HCT116 (cell line): Measurements from ENCODE around the gene ATAD1. TPM values are rescaled to one million over a fixed set of nuclear protein-coding genes. Genes with fewer than 3 reads are reported as not detected.

Source experiments
- ATAC-seq: fragments of 200-7000 bp; cut with Tn5 transposase; 2 replicates; pipeline ENCODE4 v1.9.1; 2020; ENCODE audit warnings: mild to moderate bottlenecking, moderate library complexity
- BruUV-seq: library from RNA; stranded (reverse); fragments of 400-500 nt; replicated peaks from 2 replicates; lab custom pipeline; 2021; lab: Mats Ljungman, UMichigan
- CTCF ChIA-PET: fragments of 300-600 bp; sonication (Branson Sonifier 250); formaldehyde crosslinking; loops from one replicate; lab custom pipeline; 2021; ENCODE audit warnings: antibody characterized with exemption; lab: Charles Lee
- POLR2A ChIA-PET: fragments of 300-600, 350-600 bp; sonication (Branson Sonifier 250); formaldehyde crosslinking; loops from one replicate; lab custom pipeline; 2021; ENCODE audit warnings: antibody characterized with exemption; lab: Charles Lee
- RAD21 ChIA-PET, 2 experiments: fragments of 300-600 bp; sonication (Branson Sonifier 250); formaldehyde crosslinking; loops; one replicate each; lab custom pipeline; 2023; ENCODE audit warnings: low total read pairs in 2 of 2; ENCODE audit not compliant: uncharacterized antibody in 2 of 2, unreplicated experiment in 2 of 2, low non-redundant PET in 1 of 2; lab: Charles Lee
- DNase-seq: peaks from one replicate; pipeline ENCODE4 v3.0.0-alpha.2; 2010; ENCODE audit warnings: low read depth, low spot score
- H2AFZ ChIP-seq: fragments of 200-600 bp; shearing (Covaris generic), sonication (generic); 2 replicates; pipeline ENCODE4 v1.6.1; 2017; ENCODE audit warnings: low read depth, mixed run types, mixed read lengths, antibody characterized with exemption, low read length; ENCODE audit not compliant: poor library complexity, severe bottlenecking
- H3K27ac ChIP-seq: 2 replicates; pipeline ENCODE4 v1.5.1; 2012; ENCODE audit warnings: low read depth, low read length
- H3K27me3 ChIP-seq: fragments of 200-600 bp; sonication (generic); 2 replicates; pipeline ENCODE4 v1.6.1; 2016; ENCODE audit warnings: mixed run types, low read length, mixed read lengths; ENCODE audit not compliant: insufficient read depth
- H3K36me3 ChIP-seq, 2 experiments: fragments of 200-500 bp in 1 of 2; fragments of 200-600 bp in 1 of 2; sonication (Bioruptor generic) in 1 of 2; sonication (generic) in 1 of 2; 2 replicates each; pipeline versions ENCODE4 v1.5.1 to v1.6.1; 2014 to 2016; ENCODE audit warnings: low read length in 2 of 2, inconsistent platforms in 1 of 2, mixed read lengths in 1 of 2, mixed run types in 1 of 2; ENCODE audit not compliant: insufficient read depth in 2 of 2, control insufficient read depth in 1 of 2
- H3K4me1 ChIP-seq, 2 experiments: fragments of 200-600 bp in 1 of 2; sonication (generic) in 1 of 2; 2 replicates each; pipeline versions ENCODE4 v1.5.1 to v1.6.1; 2012 to 2017; ENCODE audit warnings: low read length in 2 of 2, inconsistent platforms in 1 of 2, mild to moderate bottlenecking in 1 of 2, mixed read lengths in 1 of 2, mixed run types in 1 of 2, moderate library complexity in 1 of 2; ENCODE audit not compliant: insufficient read depth in 2 of 2, control insufficient read depth in 1 of 2
- H3K4me2 ChIP-seq: fragments of 200-600 bp; sonication (generic); 2 replicates; pipeline ENCODE4 v1.6.1; 2017; ENCODE audit warnings: mixed run types, low read length, mixed read lengths
- H3K4me3 ChIP-seq, 2 experiments: fragments of 200-600 bp in 1 of 2; sonication (generic) in 1 of 2; replicated peaks in 1 of 2; 2 replicates each; pipeline ENCODE4 v1.5.1; 2011 to 2016; ENCODE audit warnings: low read length in 2 of 2, control low read depth in 1 of 2, low read depth in 1 of 2, mild to moderate bottlenecking in 1 of 2, mixed read lengths in 1 of 2, mixed run types in 1 of 2
- H3K79me2 ChIP-seq: fragments of 200-600 bp; sonication (generic); 2 replicates; pipeline ENCODE4 v1.6.1; 2017; ENCODE audit warnings: mild to moderate bottlenecking, mixed run types, low read length, moderate library complexity, mixed read lengths; ENCODE audit not compliant: insufficient read depth
- H3K9ac ChIP-seq: fragments of 200-600 bp; sonication (generic); 2 replicates; pipeline ENCODE4 v1.6.1; 2016; ENCODE audit warnings: low read length, mixed read lengths
- H3K9me2 ChIP-seq: fragments of 200-600 bp; sonication (generic), shearing (Covaris generic); 2 replicates; pipeline ENCODE4 v1.6.1; 2017; ENCODE audit warnings: mixed run types, mild to moderate bottlenecking, moderate library complexity; ENCODE audit not compliant: insufficient read depth
- H3K9me3 ChIP-seq, 2 experiments: fragments of 200-500 bp in 1 of 2; fragments of 200-600 bp in 1 of 2; sonication (Bioruptor generic) in 1 of 2; sonication (generic) in 1 of 2; 2 replicates each; pipeline ENCODE4 v1.6.1; 2014 to 2017; ENCODE audit warnings: low read length in 2 of 2, mixed read lengths in 2 of 2, inconsistent platforms in 1 of 2, low read depth in 1 of 2, mild to moderate bottlenecking in 1 of 2, mixed run types in 1 of 2, moderate library complexity in 1 of 2; ENCODE audit not compliant: control insufficient read depth in 1 of 2, insufficient read depth in 1 of 2
- H4K20me1 ChIP-seq: fragments of 200-600 bp; sonication (generic), shearing (Covaris generic); 2 replicates; pipeline ENCODE4 v1.6.1; 2017; ENCODE audit warnings: mixed run types, mild to moderate bottlenecking, moderate library complexity; ENCODE audit not compliant: insufficient read depth
- ELF1 ChIP-seq: IDR thresholded peaks from 2 replicates; pipeline ENCODE4 v1.6.1; 2012; ENCODE audit warnings: low read depth, borderline replicate concordance
- EZH2 ChIP-seq: fragments of 200-600 bp; sonication (generic); IDR thresholded peaks from 2 replicates; pipeline ENCODE4 v1.6.1; 2017; ENCODE audit warnings: antibody characterized with exemption, mixed run types
- FOSL1 ChIP-seq: IDR thresholded peaks from 2 replicates; pipeline ENCODE4 v1.6.1; 2012; ENCODE audit warnings: low read depth
- JUND ChIP-seq: IDR thresholded peaks from 2 replicates; pipeline ENCODE4 v1.6.1; 2012
- MAX ChIP-seq: IDR thresholded peaks from 2 replicates; pipeline ENCODE4 v1.6.1; 2012
- POLR2A ChIP-seq: IDR thresholded peaks from 2 replicates; pipeline ENCODE4 v1.7.0; 2011; ENCODE audit warnings: borderline replicate concordance; ENCODE audit not compliant: insufficient read depth, insufficient read length; ENCODE audit errors: extremely low read depth
- RAD21 ChIP-seq: IDR thresholded peaks from 2 replicates; pipeline ENCODE4 v1.6.1; 2012; ENCODE audit warnings: low read depth, mild to moderate bottlenecking
- REST ChIP-seq: IDR thresholded peaks from 2 replicates; pipeline ENCODE4 v1.6.1; 2012; ENCODE audit warnings: low read depth
- SIN3A ChIP-seq: IDR thresholded peaks from 2 replicates; pipeline ENCODE4 v1.6.1; 2012; ENCODE audit warnings: low read depth
- SP1 ChIP-seq: IDR thresholded peaks from 2 replicates; pipeline ENCODE4 v1.6.1; 2012; ENCODE audit warnings: low read depth
- SRF ChIP-seq: IDR thresholded peaks from 2 replicates; pipeline ENCODE4 v1.6.1; 2012; ENCODE audit warnings: low read depth
- YY1 ChIP-seq: IDR thresholded peaks from 2 replicates; pipeline ENCODE4 v1.6.1; 2011; ENCODE audit warnings: low read length, low read depth, moderate library complexity, mild to moderate bottlenecking; ENCODE audit not compliant: insufficient replicate concordance; ENCODE audit errors: extremely low read depth
- ZFX ChIP-seq: fragments of 450-650 bp; IDR thresholded peaks from 2 replicates; pipeline ENCODE4 v1.6.1; 2017
- ZNF274 ChIP-seq: fragments of 200-500 bp; sonication (Bioruptor generic); IDR thresholded peaks from 2 replicates; pipeline ENCODE4 v1.6.1; 2014; ENCODE audit warnings: mild to moderate bottlenecking, low read depth, low read length, inconsistent platforms
- intact Hi-C: fragments of 100-400 bp; cut with micrococcal nuclease; formaldehyde crosslinking; loops from 2 replicates; pipeline ENCODE4 v1.10.0; 2022
- total RNA-seq: library from RNA; stranded (reverse); gene quantifications from one replicate; pipeline ENCODE4 v1.2.1, GENCODE V29; 2021; ENCODE audit not compliant: unreplicated experiment
- TF ChIP-seq, protein P1 (sequence below), 3 experiments: fragments of 200-600 bp in 1 of 3; sonication (generic) in 1 of 3; IDR thresholded peaks in 2 of 3; conservative IDR thresholded peaks in 1 of 3; 2 replicates each; pipeline ENCODE4 v1.5.1; 2012 to 2017; ENCODE audit warnings: low read depth in 2 of 3, low read length in 2 of 3, antibody characterized with exemption in 1 of 3, borderline replicate concordance in 1 of 3, control low read depth in 1 of 3, mild to moderate bottlenecking in 1 of 3, mixed read lengths in 1 of 3, mixed run types in 1 of 3, moderate library complexity in 1 of 3; ENCODE audit not compliant: insufficient read depth in 1 of 3

Gene ATAD1
- total RNA-seq, 1 experiment from 2014 or later: 66.4 TPM

GRCh38 chr10:87713707-87714106, 104.3 kb downstream of the ATAD1 start:
- intact Hi-C loops: no loop called here
- Histone ChIP-seq H3K27ac (no peak overlapping the region), H3K9me3 (no peaks in the 10 kb centered on the region), H3K79me2 (no peaks in the 10 kb centered on the region), H3K9me2 (no peaks in the 10 kb centered on the region), H2AFZ (no peak overlapping the region), H3K4me1 (no peaks in the 10 kb centered on the region), H3K4me3 (no peak overlapping the region), H4K20me1 (no peaks in the 10 kb centered on the region), H3K4me2 (no peak overlapping the region), H3K36me3 (no peaks in the 10 kb centered on the region), H3K27me3 (no peaks in the 10 kb centered on the region), H3K9ac (no peak overlapping the region)
- ChIA-PET POLR2A (no interaction called here), CTCF (no interaction called here), RAD21 (no interaction called here)
- no TSS peak for BruUV-seq
- TF ChIP-seq SRF: no peak
- no peak for TF ChIP-seq ZNF274
- DNase-seq (no peak), ATAC-seq (no peak)

DNA sequence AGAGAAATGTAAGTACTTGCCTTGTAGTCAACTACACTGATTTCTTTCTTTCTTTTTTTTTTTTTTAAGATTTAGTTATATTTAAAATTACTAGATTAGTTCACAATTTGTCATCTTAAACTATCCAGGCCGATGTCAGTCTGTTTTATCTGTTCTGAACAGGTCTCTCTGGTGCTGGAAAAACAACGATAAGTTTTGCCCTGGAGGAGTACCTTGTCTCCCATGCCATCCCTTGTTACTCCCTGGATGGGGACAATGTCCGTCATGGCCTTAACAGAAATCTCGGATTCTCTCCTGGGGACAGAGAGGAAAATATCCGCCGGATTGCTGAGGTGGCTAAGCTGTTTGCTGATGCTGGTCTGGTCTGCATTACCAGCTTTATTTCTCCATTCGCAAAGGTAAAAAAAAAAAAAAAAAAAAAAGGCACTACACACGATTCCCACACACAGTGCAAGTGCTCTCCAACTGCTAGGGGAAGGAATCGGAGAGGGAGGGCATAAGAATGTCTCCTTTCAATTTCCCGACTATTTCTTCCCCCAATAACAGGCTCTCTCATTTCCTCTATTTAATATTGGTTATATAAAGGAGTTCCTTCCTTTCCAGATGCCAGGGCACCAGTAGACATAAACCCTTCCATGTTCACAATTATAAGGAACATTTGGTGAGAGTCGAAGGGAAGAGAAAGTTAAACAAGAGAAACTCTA, 105.0 kb downstream of the ATAD1 start:
- TF ChIP-seq ZFX (no peak), JUND (no peak), REST (no peak), EZH2 (no peak), YY1 (no peak), MAX (no peak), POLR2A (no peak), SRF (no peak), FOSL1 (no peak), SIN3A (no peak), ELF1 (no peak), RAD21 (no peak), SP1 (no peak)
- TF ChIP-seq, protein P1, sequence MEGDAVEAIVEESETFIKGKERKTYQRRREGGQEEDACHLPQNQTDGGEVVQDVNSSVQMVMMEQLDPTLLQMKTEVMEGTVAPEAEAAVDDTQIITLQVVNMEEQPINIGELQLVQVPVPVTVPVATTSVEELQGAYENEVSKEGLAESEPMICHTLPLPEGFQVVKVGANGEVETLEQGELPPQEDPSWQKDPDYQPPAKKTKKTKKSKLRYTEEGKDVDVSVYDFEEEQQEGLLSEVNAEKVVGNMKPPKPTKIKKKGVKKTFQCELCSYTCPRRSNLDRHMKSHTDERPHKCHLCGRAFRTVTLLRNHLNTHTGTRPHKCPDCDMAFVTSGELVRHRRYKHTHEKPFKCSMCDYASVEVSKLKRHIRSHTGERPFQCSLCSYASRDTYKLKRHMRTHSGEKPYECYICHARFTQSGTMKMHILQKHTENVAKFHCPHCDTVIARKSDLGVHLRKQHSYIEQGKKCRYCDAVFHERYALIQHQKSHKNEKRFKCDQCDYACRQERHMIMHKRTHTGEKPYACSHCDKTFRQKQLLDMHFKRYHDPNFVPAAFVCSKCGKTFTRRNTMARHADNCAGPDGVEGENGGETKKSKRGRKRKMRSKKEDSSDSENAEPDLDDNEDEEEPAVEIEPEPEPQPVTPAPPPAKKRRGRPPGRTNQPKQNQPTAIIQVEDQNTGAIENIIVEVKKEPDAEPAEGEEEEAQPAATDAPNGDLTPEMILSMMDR (IDR thresholded peaks at IDR 0.05 in 2 of 3, conservative IDR thresholded peaks at IDR 0.05 in 1 of 3; ENCODE audit: borderline replicate concordance in 1 of 3, insufficient read depth in 1 of 3, low read depth in 2 of 3, low read length in 2 of 3): no peak
- no peaks in the 10 kb centered on the region for H3K27me3 ChIP-seq
- no peaks in the 10 kb centered on the region for H3K36me3 ChIP-seq
- H3K9ac ChIP-seq: no peak overlapping the region
- H3K4me1 ChIP-seq: no peaks in the 10 kb centered on the region
- POLR2A ChIA-PET: no interaction called here
- RAD21 ChIA-PET: no interaction called here
- H3K4me2 ChIP-seq: no peak overlapping the region
- no TSS peak for BruUV-seq
- DNase-seq: no peak
- no peak overlapping the region for H2AFZ ChIP-seq
- H4K20me1 ChIP-seq: no peaks in the 10 kb centered on the region
- CTCF ChIA-PET: no interaction called here
- no peak for ATAC-seq
- no peak overlapping the region for H3K27ac ChIP-seq
- intact Hi-C loops: no loop called here
- no peak overlapping the region for H3K4me3 ChIP-seq
- no peaks in the 10 kb centered on the region for H3K9me3 ChIP-seq
- no peaks in the 10 kb centered on the region for H3K9me2 ChIP-seq
- H3K79me2 ChIP-seq: no peaks in the 10 kb centered on the region
